Stimulated activated CD8-positive, alpha-beta memory T cell treated with anti-CD3 and anti-CD28 coated beads, Interleukin-2, amount 100 ng/mL, for 1 hour (primary cell): Measurements from ENCODE around the gene ANO2.
"Not testable (repeated sequence)": the region's sequence is repeated elsewhere in the genome, so short reads cannot be mapped to it uniquely, and the experiment has no call there.

Experiments
- DNase-seq, 2 donors: peaks; one replicate each; pipeline ENCODE4 v3.0.0-alpha.2; 2020; ENCODE audit warnings: low read depth in 2 of 2

Gene ANO2

DNA sequence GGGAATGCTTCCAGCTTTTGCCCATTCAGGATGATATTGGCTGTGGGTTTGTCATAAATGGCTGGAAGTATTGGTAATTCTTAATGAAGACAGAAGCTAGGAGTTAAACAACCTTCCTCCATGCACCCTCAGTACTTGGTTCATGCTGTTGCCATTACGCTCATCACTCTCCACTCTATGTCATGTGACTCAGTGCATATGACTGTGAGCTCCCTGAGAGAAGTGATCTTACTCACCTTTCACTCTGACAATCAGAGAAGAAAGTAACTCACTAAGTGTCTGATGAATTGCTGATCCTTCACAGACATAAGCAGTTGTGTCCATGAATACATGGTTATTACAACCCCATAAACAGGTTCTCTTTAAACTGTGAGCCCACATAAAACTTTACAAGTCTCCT is 275.4 kb downstream of the ANO2 start:
- DNase-seq: not testable (repeated sequence)

DNA sequence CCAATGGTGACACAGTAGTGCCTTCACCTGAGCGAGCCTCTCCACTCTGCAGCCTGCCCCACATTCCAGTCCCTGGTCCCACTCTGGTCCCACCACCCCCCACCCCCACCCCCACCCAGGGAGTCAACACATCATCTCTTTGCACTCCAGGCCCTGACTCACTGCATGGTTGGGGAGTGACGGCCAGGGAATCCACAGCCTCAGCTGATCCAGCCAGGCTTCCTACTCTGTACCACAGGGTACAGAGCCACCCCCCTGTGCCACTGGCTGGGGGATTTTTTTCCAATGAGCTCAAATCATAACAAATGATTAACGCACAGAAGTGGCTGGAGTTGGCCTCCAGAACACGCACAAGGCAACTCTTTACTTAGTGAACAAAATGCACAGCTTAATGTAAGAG is 279.4 kb downstream of the ANO2 start:
- DNase-seq: no peak

DNA sequence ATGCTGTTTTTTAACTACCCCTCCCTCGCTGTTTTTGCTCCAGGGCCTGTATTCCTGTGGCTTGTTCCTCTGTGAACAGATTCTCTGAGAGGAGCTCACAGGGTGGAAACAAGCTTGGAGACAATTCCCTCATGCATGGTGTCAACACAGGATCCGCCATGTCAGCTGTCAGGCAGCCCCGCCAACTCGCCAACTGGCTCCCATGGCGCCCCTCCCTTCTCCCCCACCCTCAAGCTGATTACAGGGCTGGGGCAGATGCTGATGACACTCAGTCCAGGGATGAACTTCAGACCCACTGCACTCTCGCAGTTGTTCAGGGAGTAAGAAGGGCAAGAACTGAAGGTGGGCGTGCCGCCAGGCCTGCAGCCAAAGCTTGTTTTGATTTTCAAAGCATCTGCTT is 283.2 kb downstream of the ANO2 start:
- no peak for DNase-seq

DNA sequence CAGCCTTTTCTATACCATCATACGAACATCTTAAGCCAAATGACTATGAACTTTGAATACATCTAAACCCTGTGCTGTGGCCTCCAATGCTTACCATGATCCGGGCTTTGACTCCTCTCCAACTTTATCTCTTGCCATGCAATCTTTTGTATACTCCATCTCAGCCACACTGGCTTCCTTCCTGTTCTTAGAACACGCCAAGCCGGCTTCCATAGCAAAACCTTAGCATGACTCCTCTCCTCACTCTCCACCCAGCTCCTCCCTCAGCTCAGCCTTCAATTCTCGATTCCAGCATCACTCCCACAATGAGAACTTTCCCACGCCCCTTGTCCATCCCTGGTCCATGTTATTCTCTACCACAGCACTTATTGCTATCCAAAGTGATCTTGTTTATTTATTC is 284.8 kb downstream of the ANO2 start:
- no peak for DNase-seq

DNA sequence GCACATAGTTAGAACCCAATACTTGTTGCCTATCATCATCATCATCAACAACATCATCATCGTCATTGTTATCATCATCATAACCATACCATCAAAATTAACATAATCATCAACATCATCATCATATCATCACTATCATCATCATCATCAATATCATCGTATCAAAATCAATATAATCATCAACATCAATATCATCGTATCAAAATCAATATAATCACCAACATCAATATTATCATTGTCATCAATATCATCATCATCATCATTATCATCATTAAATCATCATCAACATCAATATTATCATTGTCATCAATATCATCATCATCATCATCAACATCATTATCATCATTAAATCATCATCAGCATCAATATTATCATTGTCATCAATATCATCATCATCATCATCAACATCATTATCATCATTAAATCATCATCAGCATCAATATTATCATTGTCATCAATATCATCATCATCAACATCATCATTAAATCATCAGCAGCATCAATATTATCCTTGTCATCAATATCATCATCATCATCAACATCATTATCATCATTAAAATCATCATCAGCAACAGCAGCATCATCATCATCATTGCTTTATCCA is 286.6 kb downstream of the ANO2 start:
- DNase-seq: not testable (repeated sequence)

DNA sequence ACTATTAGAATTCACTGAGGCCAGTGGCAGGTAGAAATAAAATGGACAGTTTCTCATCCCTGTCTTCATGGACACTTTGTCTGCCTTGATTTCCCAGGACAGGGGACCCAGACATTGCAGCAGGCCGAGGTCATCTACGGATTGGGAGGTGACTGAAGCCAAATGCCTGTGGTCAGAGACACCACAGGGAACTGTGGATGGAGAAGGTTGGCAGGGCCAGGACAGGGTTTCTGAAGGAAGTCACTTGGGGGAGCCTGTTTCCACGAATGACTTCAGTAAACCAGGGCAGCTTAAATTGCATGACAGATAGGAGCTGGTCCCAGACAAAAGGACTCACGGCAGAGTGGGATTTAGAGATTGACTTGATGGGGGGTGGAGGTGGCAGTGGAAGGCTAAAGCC is 288.2 kb downstream of the ANO2 start:
- DNase-seq: no peak

DNA sequence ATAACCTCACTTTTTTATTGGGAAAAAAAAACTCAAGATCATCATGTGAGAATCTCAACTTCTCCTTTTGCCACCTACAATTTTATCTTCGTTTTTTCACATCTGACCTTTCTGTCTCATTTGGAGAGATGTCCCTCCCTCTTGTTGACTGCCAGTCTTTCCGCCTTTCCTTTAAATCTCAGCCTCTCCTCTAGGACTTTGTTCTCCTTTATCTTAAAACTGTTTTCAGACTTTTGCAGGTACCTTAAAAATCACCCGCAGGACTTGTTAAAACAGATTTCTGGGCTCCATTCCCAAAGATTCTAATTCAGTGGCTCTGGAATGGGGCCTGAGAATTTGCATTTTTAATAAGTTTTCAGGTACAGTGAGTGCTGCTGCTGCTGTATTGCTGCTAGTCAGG is 289.9 kb downstream of the ANO2 start:
- no peak for DNase-seq

- no peak for DNase-seq
Measured at GRCh38 chr12:5654019-5654418, 291.0 kb downstream of the ANO2 start.

DNA sequence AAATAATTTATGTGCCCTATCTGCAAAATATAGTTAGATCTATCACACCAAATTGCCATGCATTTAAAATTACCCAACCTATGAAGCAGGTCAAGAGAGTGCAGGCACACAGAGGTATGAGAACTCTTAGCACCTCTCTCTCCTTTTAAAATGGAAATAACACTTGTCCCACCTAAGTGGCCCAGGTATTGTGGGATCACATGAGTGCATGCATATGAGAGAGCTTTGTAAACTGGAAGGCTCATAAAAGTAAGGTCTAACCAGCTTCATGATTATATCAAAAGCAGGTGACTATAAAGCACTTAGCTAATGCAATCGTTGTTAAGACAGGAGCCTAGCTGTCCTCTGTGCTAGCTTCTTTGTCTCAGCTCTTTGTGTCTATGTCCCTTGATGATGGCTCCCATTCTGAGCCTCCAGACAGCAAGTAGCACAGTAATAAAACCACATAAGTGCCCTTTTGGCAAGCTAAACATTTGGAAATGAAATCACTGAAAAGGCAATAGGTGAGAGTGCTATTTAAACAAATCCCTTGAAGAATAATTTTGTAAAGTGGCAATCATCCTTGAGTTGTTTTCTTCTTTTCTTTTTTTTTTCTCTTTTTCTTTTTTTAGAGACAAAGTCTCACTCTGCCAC is 294.1 kb downstream of the ANO2 start:
- no peak for DNase-seq

DNA sequence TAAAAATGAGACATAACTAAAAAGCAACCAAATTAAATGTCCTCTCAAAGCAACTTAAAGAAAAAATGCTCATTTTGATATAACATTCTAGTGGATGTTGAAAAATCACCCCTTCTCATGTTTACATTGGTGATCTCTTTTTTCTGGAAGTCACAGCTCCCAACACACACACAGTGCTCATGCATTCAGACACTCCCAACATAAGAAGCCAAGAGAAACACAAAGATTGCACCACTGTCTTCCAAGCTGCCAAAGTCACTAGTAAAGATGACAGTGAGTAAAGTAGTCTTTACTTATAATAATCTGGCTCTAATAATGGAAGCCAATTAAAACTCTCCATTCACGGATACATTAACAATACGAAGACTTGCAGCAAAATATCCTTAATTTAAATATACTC is 294.8 kb downstream of the ANO2 start:
- no peak for DNase-seq

DNA sequence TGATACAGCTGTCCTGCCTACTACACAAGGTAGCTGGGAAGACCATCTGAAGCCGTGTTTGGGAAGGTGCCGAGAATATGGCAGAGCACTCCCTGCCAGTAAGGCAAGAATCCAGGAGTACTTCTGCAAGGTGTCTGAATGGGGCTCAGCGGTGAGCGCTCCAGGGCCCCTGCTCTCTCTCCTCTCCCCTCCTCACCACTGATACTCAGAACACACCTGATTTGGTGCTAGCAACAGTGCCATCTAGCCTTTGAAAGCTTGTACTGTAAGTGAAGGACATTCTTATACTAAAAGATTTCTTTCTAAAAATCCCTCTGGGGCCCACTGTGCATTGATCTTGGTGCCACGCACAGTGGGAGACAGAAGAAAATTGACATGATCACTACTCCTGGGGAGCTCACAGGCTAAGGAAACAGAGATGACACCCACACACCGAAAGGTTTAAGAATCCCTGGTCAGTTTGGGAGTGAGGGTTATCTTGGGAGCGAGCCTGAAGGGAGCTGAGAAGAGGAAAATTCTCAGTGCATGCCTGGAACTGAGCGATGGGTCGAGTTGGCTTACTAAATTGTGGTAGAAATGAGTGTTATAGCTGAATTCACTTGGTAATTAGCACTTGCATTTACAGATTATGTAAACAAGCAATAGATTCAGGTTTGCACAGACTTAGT is 296.2 kb downstream of the ANO2 start:
- no peak for DNase-seq

- DNase-seq: no peak
Measured at GRCh38 chr12:5643266-5643665, 301.8 kb downstream of the ANO2 start.

DNA sequence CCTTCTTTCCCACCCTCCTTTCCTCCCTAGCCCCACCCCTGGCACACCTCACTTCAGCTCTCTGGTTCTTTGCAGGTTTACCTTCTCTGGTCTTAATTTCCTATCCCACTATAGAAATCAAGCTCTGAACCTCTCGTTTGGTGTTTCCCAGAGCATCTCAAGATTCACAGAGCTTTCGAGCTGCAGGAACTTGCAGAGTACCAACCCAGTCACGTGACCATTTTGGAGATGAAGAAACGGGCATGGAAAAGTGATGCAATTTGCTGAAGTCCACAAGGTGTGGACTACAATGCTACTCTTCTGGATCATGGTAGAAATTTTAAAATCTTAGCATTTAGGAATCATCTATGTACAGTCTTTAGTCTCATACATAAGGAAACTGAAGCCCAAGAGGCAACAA is 307.4 kb downstream of the ANO2 start:
- DNase-seq: no peak

GRCh38 chr12:5636907-5637306 is 308.2 kb downstream of the ANO2 start:
- DNase-seq: no peak

DNA sequence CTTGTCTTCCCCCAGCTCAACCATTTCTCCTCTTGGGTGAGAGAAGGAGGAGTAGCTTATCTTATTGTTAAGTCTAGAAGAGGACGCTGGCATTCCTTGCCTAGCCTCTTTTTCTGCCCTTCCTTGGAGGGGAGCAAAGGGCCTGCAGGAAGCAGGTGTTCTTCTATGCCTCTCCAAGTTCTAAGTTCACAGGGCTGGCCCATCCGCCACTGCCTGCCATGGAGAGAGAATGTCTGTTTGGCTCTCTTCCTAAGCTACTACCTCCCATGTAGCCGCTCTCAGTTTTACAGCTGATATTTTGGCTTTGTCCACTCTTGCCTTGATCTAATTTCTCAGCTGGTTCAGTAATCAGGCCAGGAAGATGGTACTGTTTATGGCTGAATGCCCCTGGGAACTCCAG is 312.0 kb downstream of the ANO2 start:
- no peak for DNase-seq

- DNase-seq: no peak
Measured at GRCh38 chr12:5632453-5632852, 312.6 kb downstream of the ANO2 start.

DNA sequence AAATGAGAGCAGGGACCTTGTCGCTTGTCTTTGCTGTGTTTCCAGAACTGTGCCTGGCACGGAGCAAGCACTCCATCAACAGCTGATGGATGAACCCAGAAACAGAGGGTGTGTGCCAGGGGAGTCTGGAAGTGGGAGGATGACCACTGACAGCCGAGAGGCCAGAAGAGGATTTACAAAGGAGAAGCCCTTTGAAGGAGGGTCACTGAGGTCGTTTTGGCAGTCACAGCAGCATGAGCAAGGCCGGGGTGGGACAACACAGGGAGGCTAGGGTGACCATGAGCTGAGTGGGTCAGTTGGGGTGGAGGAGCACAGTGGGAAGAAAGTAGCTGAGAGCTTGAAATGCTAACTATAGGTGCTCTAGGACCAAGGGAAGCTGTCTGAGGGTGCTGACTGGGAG is 313.6 kb downstream of the ANO2 start:
- DNase-seq: no peak

- no peak for DNase-seq
Measured at GRCh38 chr12:5630726-5631125, 314.3 kb downstream of the ANO2 start.

- DNase-seq: no peak
Measured at GRCh38 chr12:5628501-5628900, 316.6 kb downstream of the ANO2 start.

GRCh38 chr12:5627053-5627630 is 317.9 kb downstream of the ANO2 start:
- no peak for DNase-seq

DNA sequence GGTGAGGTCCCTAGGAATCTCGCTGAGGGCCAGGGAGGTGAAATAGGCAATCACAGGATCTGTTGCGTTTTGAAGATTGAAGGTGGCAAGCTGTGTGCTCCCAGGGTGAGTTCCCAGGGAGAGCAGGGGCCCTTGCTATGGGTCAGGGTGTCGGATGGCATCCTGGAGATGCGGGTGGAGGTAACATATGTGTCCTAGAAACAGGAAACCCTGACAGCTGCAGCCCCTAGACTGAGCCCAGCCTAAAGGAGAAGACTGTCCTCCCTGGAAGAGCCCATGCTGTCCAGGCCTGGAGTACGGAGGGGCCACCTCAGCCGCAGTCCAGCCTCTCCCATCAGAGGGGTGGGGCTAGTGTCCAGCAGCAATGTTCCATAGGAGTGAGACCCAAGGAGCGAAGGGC is 318.9 kb downstream of the ANO2 start:
- no peak for DNase-seq

GRCh38 chr12:5624486-5625272 is 320.4 kb downstream of the ANO2 start:
- DNase-seq: no peak
